ENCODE data around the gene ISM1. TPM values are rescaled to one million over a fixed set of nuclear protein-coding genes. Genes with fewer than 3 reads are reported as not detected.

Gene ISM1
- total and polyA plus RNA-seq, 2 donors (not counting 3 experiments of a cell fraction or from before 2014, with no cell fraction given): not detected

DNA sequence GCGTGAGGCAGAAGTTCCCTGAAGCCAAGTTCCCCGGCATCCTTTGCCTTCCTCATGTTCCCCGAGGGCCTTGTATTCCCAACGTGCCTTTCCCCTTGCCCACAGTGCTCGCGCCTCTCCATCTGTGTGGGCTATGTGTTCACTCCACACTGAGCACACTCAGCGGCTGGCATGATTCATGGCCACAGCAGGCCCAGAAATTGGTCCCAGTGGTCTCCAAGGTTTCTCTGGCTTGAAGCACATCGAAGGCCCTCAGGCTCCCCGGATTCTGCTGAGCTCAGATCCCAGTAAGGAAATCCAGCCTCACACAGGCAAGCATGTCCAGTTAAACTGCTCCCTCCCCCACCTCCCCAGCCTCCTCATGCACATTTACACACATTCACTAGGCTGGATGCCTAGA lies 123.6 kb downstream of the ISM1 start:
- H3K79me2 ChIP-seq (ENCODE audit: control insufficient read depth, insufficient read depth, low read length): no peaks in the 10 kb centered on the region
- H2AFZ ChIP-seq (ENCODE audit: low read depth, low read length): no peak overlapping the region
- TF ChIP-seq FOS (IDR thresholded peaks at IDR 0.05; ENCODE audit: borderline replicate concordance, insufficient read depth, low read length) (no peak), GATA2 (IDR thresholded peaks at IDR 0.05; ENCODE audit: insufficient read depth, insufficient read length, low read depth, low read length) (no peak), POLR2AphosphoS5 (IDR thresholded peaks at IDR 0.05; ENCODE audit: insufficient read depth, low read depth, low read length) (no peak), JUN (IDR thresholded peaks at IDR 0.05; ENCODE audit: borderline replicate concordance, insufficient read depth, insufficient read length, low read depth) (no peak), EZH2 (IDR thresholded peaks at IDR 0.05; ENCODE audit: borderline replicate concordance, low read depth, low read length, severe bottlenecking) (no peak)
- TF ChIP-seq, protein P1, sequence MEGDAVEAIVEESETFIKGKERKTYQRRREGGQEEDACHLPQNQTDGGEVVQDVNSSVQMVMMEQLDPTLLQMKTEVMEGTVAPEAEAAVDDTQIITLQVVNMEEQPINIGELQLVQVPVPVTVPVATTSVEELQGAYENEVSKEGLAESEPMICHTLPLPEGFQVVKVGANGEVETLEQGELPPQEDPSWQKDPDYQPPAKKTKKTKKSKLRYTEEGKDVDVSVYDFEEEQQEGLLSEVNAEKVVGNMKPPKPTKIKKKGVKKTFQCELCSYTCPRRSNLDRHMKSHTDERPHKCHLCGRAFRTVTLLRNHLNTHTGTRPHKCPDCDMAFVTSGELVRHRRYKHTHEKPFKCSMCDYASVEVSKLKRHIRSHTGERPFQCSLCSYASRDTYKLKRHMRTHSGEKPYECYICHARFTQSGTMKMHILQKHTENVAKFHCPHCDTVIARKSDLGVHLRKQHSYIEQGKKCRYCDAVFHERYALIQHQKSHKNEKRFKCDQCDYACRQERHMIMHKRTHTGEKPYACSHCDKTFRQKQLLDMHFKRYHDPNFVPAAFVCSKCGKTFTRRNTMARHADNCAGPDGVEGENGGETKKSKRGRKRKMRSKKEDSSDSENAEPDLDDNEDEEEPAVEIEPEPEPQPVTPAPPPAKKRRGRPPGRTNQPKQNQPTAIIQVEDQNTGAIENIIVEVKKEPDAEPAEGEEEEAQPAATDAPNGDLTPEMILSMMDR (IDR thresholded peaks at IDR 0.05; ENCODE audit: extremely low read depth in 1 of 2, insufficient read depth in 1 of 2, low read depth in 1 of 2, low read length in 2 of 2): no peak
- TF ChIP-seq, protein P2, sequence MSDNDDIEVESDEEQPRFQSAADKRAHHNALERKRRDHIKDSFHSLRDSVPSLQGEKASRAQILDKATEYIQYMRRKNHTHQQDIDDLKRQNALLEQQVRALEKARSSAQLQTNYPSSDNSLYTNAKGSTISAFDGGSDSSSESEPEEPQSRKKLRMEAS (IDR thresholded peaks at IDR 0.05; ENCODE audit: insufficient read depth, insufficient read length): no peak
- ChIA-PET CTCF (no interaction called here), POLR2A (no interaction called here)
- H3K27me3 ChIP-seq (ENCODE audit: control insufficient read depth in 2 of 2, insufficient read depth in 2 of 2, low read length in 2 of 2): no peaks in the 10 kb centered on the region
- no peak overlapping the region for H3K9ac ChIP-seq (replicated peaks; ENCODE audit: extremely low read depth, insufficient read depth, low read length)
- dilution Hi-C loops (cut with MboI; ENCODE audit: extremely low pct_ligation_motif_present, low sequenced_read_pairs) (no loop called here), intact Hi-C loops (cut with micrococcal nuclease) (no loop called here)
- no peaks in the 10 kb centered on the region for H3K9me1 ChIP-seq (replicated peaks; ENCODE audit: control insufficient read depth, extremely low read depth, insufficient read depth, low read length)
- DNase-seq (ENCODE audit: low read depth, low spot score) (no peak), FAIRE-seq (no peak)
- H3K36me3 ChIP-seq (ENCODE audit: control insufficient read depth in 2 of 2, extremely low read depth in 1 of 2, insufficient read depth in 2 of 2, low read length in 2 of 2): no peaks in the 10 kb centered on the region
- H3K9me3 ChIP-seq (replicated peaks; ENCODE audit: control insufficient read depth, insufficient read depth, low read length): no peaks in the 10 kb centered on the region
- no peak overlapping the region for H3K4me3 ChIP-seq (replicated peaks in 1 of 3; ENCODE audit: insufficient read depth in 1 of 3, low read depth in 1 of 3, low read length in 3 of 3)
- H3K27ac ChIP-seq (ENCODE audit: insufficient read depth, low read depth, low read length): no peak overlapping the region
- no peaks in the 10 kb centered on the region for H3K4me1 ChIP-seq (ENCODE audit: control insufficient read depth, extremely low read depth, insufficient read depth, low read length)
- no peaks in the 10 kb centered on the region for H4K20me1 ChIP-seq (replicated peaks; ENCODE audit: control insufficient read depth, extremely low read depth, insufficient read depth, low read length)
- H3K4me2 ChIP-seq (ENCODE audit: insufficient read depth, low read length): no peak overlapping the region
- no TSS peak for BruUV-seq (replicated peaks)

Measured in endothelial cell of umbilical vein (primary cell).